Measurements from ENCODE around the gene CTNNA3. TPM values are rescaled to one million over a fixed set of nuclear protein-coding genes. Genes with fewer than 3 reads are reported as not detected.

CTNNA3 gene
- polyA plus RNA-seq, 1 donor from 2014 or later = 0.14 TPM

- H3K9me2 ChIP-seq (ENCODE audit: insufficient read depth, low read length) = no peaks in the 10 kb centered on the region
- H3K4me2 ChIP-seq (ENCODE audit: low read length) = no peak overlapping the region
- no peak overlapping the region for H3K9ac ChIP-seq (ENCODE audit: low read length)
- no peaks in the 10 kb centered on the region for H3F3A ChIP-seq (ENCODE audit: insufficient read depth, low read length, poor library complexity, severe bottlenecking)
- H3K36me3 ChIP-seq (ENCODE audit: insufficient read depth, low read length) = no peaks in the 10 kb centered on the region
- H3K27ac ChIP-seq (ENCODE audit: low read length) = no peak overlapping the region
- no peak overlapping the region for H3K4me3 ChIP-seq (ENCODE audit: low read length)
- TF ChIP-seq REST (IDR thresholded peaks at IDR 0.05; ENCODE audit: borderline replicate concordance) (no peak), EZH2 (IDR thresholded peaks at IDR 0.05; ENCODE audit: borderline replicate concordance, insufficient read depth, low read length, poor library complexity, severe bottlenecking) (no peak), TAF1 (IDR thresholded peaks at IDR 0.05; ENCODE audit: low read depth) (no peak), EP300 (conservative IDR thresholded peaks at IDR 0.05; ENCODE audit: poor library complexity, severe bottlenecking) (no peak), SMC3 (conservative IDR thresholded peaks at IDR 0.05; ENCODE audit: poor library complexity) (no peak), RAD21 (conservative IDR thresholded peaks at IDR 0.05) (no peak), MXI1 (conservative IDR thresholded peaks at IDR 0.05; ENCODE audit: poor library complexity, severe bottlenecking) (no peak), CTCF (IDR thresholded peaks at IDR 0.05; ENCODE audit: poor library complexity, severe bottlenecking) (no peak), POLR2AphosphoS5 (IDR thresholded peaks at IDR 0.05) (no peak)
- no peaks in the 10 kb centered on the region for H3K27me3 ChIP-seq (ENCODE audit: insufficient read depth, low read depth, low read length)
- no peak overlapping the region for H2AFZ ChIP-seq (ENCODE audit: low read depth, low read length)
- H3K79me2 ChIP-seq (replicated peaks; ENCODE audit: insufficient read depth, low read length) = no peaks in the 10 kb centered on the region
- H3K9me3 ChIP-seq (ENCODE audit: low read length) = no peaks in the 10 kb centered on the region
- H4K20me1 ChIP-seq (ENCODE audit: insufficient read depth) = no peaks in the 10 kb centered on the region
Measured at GRCh38 chr10:67648613-67649229, 47.3 kb downstream of the CTNNA3 start.

GRCh38 chr10:67630904-67631303 is 65.1 kb downstream of the CTNNA3 start:
- no peak overlapping the region for H3K9ac ChIP-seq (ENCODE audit: low read length)
- H3K9me3 ChIP-seq (ENCODE audit: low read length) = no peaks in the 10 kb centered on the region
- H3K27me3 ChIP-seq (ENCODE audit: insufficient read depth, low read depth, low read length) = no peaks in the 10 kb centered on the region
- no peaks in the 10 kb centered on the region for H4K20me1 ChIP-seq (ENCODE audit: insufficient read depth)
- H2AFZ ChIP-seq (ENCODE audit: low read depth, low read length) = no peak overlapping the region
- no peaks in the 10 kb centered on the region for H3K9me2 ChIP-seq (ENCODE audit: insufficient read depth, low read length)
- H3K79me2 ChIP-seq (replicated peaks; ENCODE audit: insufficient read depth, low read length) = no peaks in the 10 kb centered on the region
- no peaks in the 10 kb centered on the region for H3K36me3 ChIP-seq (ENCODE audit: insufficient read depth, low read length)
- H3K4me2 ChIP-seq (ENCODE audit: low read length) = no peak overlapping the region
- no peak overlapping the region for H3K4me3 ChIP-seq (ENCODE audit: low read length)
- no peaks in the 10 kb centered on the region for H3F3A ChIP-seq (ENCODE audit: insufficient read depth, low read length, poor library complexity, severe bottlenecking)
- TF ChIP-seq EP300 (conservative IDR thresholded peaks at IDR 0.05; ENCODE audit: poor library complexity, severe bottlenecking) = no peak
- no peak for TF ChIP-seq EZH2 (IDR thresholded peaks at IDR 0.05; ENCODE audit: borderline replicate concordance, insufficient read depth, low read length, poor library complexity, severe bottlenecking)
- TF ChIP-seq CTCF (IDR thresholded peaks at IDR 0.05; ENCODE audit: poor library complexity, severe bottlenecking) = no peak
- no peak for TF ChIP-seq REST (IDR thresholded peaks at IDR 0.05; ENCODE audit: borderline replicate concordance)
- no peak for TF ChIP-seq SMC3 (conservative IDR thresholded peaks at IDR 0.05; ENCODE audit: poor library complexity)
- no peak for TF ChIP-seq TAF1 (IDR thresholded peaks at IDR 0.05; ENCODE audit: low read depth)
- TF ChIP-seq POLR2AphosphoS5 (IDR thresholded peaks at IDR 0.05) = no peak
- TF ChIP-seq MXI1 (conservative IDR thresholded peaks at IDR 0.05; ENCODE audit: poor library complexity, severe bottlenecking) = no peak
- TF ChIP-seq RAD21 (conservative IDR thresholded peaks at IDR 0.05) = no peak
- no peak overlapping the region for H3K27ac ChIP-seq (ENCODE audit: low read length)
